Testis (tissue), 2 donors: ENCODE data around the gene CCDC7.

ENCODE experiments used
- CTCF ChIP-seq, 3 experiments: fragments of 450-650 bp in 2 of 3; fragments of 200-600 bp in 1 of 3; sonication (generic) in 1 of 3; IDR thresholded peaks; one replicate each; pipeline ENCODE4 v1.5.1; 2016 to 2019; ENCODE audit warnings: antibody characterized with exemption in 3 of 3, mild to moderate bottlenecking in 2 of 3, moderate library complexity in 1 of 3
- POLR2A ChIP-seq: fragments of 450-650 bp; IDR thresholded peaks from one replicate; pipeline ENCODE4 v1.6.1; 2017; ENCODE audit warnings: antibody characterized with exemption, mild to moderate bottlenecking, moderate library complexity

DNA sequence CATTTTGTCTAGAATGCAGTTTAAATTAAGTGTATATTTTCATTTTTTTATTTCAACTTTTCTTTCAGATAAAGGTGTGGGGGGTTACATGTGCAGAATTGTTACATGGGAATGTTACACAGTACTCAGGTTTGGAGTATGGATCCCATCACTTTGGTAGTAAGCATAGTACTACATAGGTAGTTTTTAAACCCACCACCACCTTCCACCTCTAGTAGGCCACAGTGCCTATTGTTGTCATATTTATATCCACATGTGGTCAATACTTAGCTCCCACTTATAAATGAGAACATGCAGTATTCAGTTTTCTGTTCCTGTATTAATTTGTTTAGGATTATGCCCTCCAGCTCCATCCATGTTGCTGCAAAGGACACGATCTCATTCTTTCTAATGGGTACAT is 200.6 kb downstream of the CCDC7 start:
- TF ChIP-seq CTCF (IDR thresholded peaks at IDR 0.05) (no peak), POLR2A (no peak)
